Nephron progenitor cell (in vitro differentiated cells): ENCODE data around the gene HOXC11.

Experiments used
- DNase-seq: peaks from one replicate; pipeline ENCODE4 v3.0.0; 2021
- H3K27ac Mint-ChIP-seq: 2 replicates; pipeline ENCODE4 v1.8.0; 2021; ENCODE audit warnings: mild to moderate bottlenecking, moderate library complexity, mixed read lengths
- H3K27me3 Mint-ChIP-seq: 2 replicates; pipeline ENCODE4 v1.8.0; 2021; ENCODE audit warnings: mild to moderate bottlenecking, low read depth, mixed read lengths; ENCODE audit not compliant: poor library complexity
- H3K36me3 Mint-ChIP-seq: 2 replicates; pipeline ENCODE4 v1.8.0; 2021; ENCODE audit warnings: low read depth, mixed read lengths
- H3K4me1 Mint-ChIP-seq: 2 replicates; pipeline ENCODE4 v1.8.0; 2021; ENCODE audit warnings: mixed read lengths
- H3K4me3 Mint-ChIP-seq: 2 replicates; pipeline ENCODE4 v1.8.0; 2021; ENCODE audit warnings: mild to moderate bottlenecking, moderate library complexity, mixed read lengths
- H3K9me3 Mint-ChIP-seq: 2 replicates; pipeline ENCODE4 v1.8.0; 2021; ENCODE audit warnings: mild to moderate bottlenecking, moderate library complexity, mixed read lengths
- TF ChIP-seq, protein P1 (sequence below): fragments of 200-600 bp; sonication (generic); IDR thresholded peaks from 2 replicates; pipeline ENCODE4 v1.5.0; 2021; ENCODE audit warnings: antibody characterized with exemption

HOXC11 gene

GRCh38 chr12:53930591-53931255, 42.2 kb upstream of the HOXC11 start:
- Mint-ChIP-seq H3K9me3 (peaks cover 20% of the 10 kb centered on the region), H3K27me3 (peaks cover 100% of the 10 kb centered on the region), H3K4me1 (peaks cover 5% of the 10 kb centered on the region), H3K27ac (no peak overlapping the region), H3K4me3 (no peak overlapping the region), H3K36me3 (no peaks in the 10 kb centered on the region)
- TF ChIP-seq, protein P1, sequence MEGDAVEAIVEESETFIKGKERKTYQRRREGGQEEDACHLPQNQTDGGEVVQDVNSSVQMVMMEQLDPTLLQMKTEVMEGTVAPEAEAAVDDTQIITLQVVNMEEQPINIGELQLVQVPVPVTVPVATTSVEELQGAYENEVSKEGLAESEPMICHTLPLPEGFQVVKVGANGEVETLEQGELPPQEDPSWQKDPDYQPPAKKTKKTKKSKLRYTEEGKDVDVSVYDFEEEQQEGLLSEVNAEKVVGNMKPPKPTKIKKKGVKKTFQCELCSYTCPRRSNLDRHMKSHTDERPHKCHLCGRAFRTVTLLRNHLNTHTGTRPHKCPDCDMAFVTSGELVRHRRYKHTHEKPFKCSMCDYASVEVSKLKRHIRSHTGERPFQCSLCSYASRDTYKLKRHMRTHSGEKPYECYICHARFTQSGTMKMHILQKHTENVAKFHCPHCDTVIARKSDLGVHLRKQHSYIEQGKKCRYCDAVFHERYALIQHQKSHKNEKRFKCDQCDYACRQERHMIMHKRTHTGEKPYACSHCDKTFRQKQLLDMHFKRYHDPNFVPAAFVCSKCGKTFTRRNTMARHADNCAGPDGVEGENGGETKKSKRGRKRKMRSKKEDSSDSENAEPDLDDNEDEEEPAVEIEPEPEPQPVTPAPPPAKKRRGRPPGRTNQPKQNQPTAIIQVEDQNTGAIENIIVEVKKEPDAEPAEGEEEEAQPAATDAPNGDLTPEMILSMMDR: no peak
- no peak for DNase-seq

- H3K27me3 Mint-ChIP-seq: peaks cover 100% of the 10 kb centered on the region
- TF ChIP-seq, protein P1: no peak
- H3K4me1 Mint-ChIP-seq: peaks cover 6% of the 10 kb centered on the region
- no peak overlapping the region for H3K4me3 Mint-ChIP-seq
- H3K27ac Mint-ChIP-seq: no peak overlapping the region
- peaks cover 14% of the 10 kb centered on the region for H3K9me3 Mint-ChIP-seq
- DNase-seq: no peak
- H3K36me3 Mint-ChIP-seq: no peaks in the 10 kb centered on the region
Measured at GRCh38 chr12:53931844-53932581, 40.9 kb upstream of the HOXC11 start.

DNA sequence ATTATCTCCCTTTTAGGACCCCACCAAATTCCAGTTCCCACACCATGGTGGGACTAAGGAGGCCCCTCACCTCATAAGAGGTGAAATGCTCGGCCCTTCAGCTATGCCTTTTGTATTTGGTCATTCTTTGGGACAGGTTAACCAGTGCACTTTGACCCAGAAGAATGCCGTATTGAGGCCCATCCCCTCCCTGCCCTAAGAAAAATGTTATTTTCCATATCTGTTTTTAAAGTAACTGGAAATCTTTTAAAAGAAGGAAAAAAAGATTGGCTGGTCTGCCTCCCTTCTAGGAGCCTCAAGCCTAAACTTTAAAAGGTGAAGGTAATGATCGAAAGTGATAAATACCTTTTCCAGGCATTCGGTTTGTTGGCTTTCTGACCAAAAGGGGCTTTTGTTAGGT, 40.0 kb upstream of the HOXC11 start:
- peaks cover 100% of the 10 kb centered on the region for H3K27me3 Mint-ChIP-seq
- H3K27ac Mint-ChIP-seq: no peak overlapping the region
- H3K4me1 Mint-ChIP-seq: peaks cover 6% of the 10 kb centered on the region
- DNase-seq: no peak
- peaks cover 13% of the 10 kb centered on the region for H3K9me3 Mint-ChIP-seq
- H3K36me3 Mint-ChIP-seq: no peaks in the 10 kb centered on the region
- H3K4me3 Mint-ChIP-seq: no peak overlapping the region
- TF ChIP-seq, protein P1: no peak

DNA sequence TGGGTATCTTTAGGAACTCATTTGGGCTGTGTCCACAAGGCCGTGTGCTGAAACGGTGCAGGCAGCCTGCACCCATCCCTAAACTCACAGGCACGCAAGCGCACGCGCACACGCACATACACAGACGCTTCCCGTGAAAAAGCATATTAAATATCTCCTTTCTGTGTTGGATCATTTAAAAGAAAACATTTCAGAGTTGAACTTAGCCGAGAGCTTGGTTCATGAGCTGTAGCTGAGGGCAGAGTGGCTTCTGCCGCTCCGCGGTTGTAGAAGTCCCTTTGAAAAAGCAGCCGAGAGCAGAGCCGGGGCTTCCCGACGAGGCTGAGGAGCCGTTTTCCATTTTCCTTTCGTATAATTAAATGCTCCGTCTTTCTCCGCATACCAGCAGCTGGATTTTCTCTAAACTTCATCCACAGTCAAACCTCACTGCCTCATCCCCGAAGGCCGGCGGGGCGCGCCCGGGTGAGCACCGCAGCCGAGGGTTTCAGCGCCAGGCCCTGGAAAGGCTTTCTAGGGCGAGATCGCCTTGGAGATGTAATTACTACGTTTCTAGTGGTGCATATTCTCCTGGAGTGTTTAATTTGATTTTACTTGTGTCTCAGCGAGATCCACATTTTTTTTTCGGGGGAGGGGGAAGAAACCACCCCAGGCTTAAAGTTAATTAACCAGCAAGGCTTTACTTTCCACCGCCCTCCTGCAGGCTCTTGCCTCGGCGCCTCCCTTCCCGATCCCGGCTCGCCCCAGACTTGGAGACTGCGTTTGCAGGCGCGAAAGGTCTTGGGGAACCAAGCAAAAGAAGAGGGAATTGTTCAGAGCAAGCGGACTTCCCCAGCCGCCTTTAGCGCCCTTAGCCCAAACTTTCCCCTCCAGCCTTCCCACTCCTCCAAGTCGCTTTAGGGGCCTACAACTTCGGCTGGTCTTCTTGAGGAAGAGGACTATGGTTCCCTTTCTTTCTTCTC, 37.3 kb upstream of the HOXC11 start:
- Mint-ChIP-seq H3K9me3 (peaks cover 9% of the 10 kb centered on the region), H3K27ac (no peak overlapping the region), H3K27me3 (peaks cover 100% of the 10 kb centered on the region), H3K4me3 (peak overlapping the region; percentile 64), H3K36me3 (no peaks in the 10 kb centered on the region), H3K4me1 (peaks cover 6% of the 10 kb centered on the region)
- peak; percentile 37 for DNase-seq
- TF ChIP-seq, protein P1: no peak

- H3K4me3 Mint-ChIP-seq: no peak overlapping the region
- DNase-seq: no peak
Measured at GRCh38 chr12:53937099-53937498, 35.8 kb upstream of the HOXC11 start.

More at GRCh38 chr12:53937099-53937498, 35.8 kb upstream of the HOXC11 start:
- TF ChIP-seq, protein P1: no peak
- Mint-ChIP-seq H3K27ac (no peak overlapping the region), H3K36me3 (no peaks in the 10 kb centered on the region), H3K9me3 (peaks cover 9% of the 10 kb centered on the region), H3K4me1 (peaks cover 6% of the 10 kb centered on the region), H3K27me3 (peaks cover 100% of the 10 kb centered on the region)
